ENCODE results near the gene RPL7L1. TPM values are rescaled to one million over a fixed set of nuclear protein-coding genes. Genes with fewer than 3 reads are reported as not detected.
"Not testable (repeated sequence)": the region's sequence is repeated elsewhere in the genome, so short reads cannot be mapped to it uniquely, and the experiment has no call there.

Gene RPL7L1
- total RNA-seq, 4 donors from 2014 or later = 99.1 to 121 (median 103) TPM

- Histone ChIP-seq H3K27ac (no peak overlapping the region), H3K36me3 (peaks cover 0 to 6% of the 10 kb centered on the region in 2 donors), H3K4me3 (replicated peaks in 1 of 3) (no peak overlapping the region), H3K9me3 (no peaks in the 10 kb centered on the region), H3K4me1 (no peaks in the 10 kb centered on the region), H3K27me3 (no peaks in the 10 kb centered on the region)
- 77 to 79% methylated on average over 2 of the region's 2 CpGs for WGBS, 2 donors
- intact Hi-C loops (cut with DNase I) = loop anchor here (10.0 kb wide), 1 partner anchor 149 kb away; the partner anchor contains the start of gene PRPH2
- no peak for TF ChIP-seq POLR2A (IDR thresholded peaks at IDR 0.05)
- no peak for TF ChIP-seq CTCF (IDR thresholded peaks at IDR 0.05)
- DNase-seq = no peak
Observed at GRCh38 chr6:42873313-42873712, 6.1 kb upstream of the RPL7L1 start.

GRCh38 chr6:42877695-42878094, 1.7 kb upstream of the RPL7L1 start:
- intact Hi-C loops (cut with DNase I) = loop anchor here (5.0 to 10.0 kb wide), 2 partner anchors 153 to 215 kb away; partner anchors contain the start of gene PRPH2
- H3K27ac ChIP-seq = peak overlapping the region in 2 of 3 donors; percentile 40 to 44
- TF ChIP-seq CTCF (IDR thresholded peaks at IDR 0.05) = no peak
- no peak for TF ChIP-seq POLR2A (IDR thresholded peaks at IDR 0.05)
- peaks cover 6 to 20% of the 10 kb centered on the region in 2 donors for H3K4me1 ChIP-seq
- 57 to 79% methylated on average over 3 of the region's 3 CpGs for WGBS, 2 donors
- H3K36me3 ChIP-seq = peaks cover 3 to 4% of the 10 kb centered on the region in 2 donors
- no peaks in the 10 kb centered on the region for H3K27me3 ChIP-seq
- no peak overlapping the region for H3K4me3 ChIP-seq (replicated peaks in 1 of 3)
- DNase-seq = no peak
- no peaks in the 10 kb centered on the region for H3K9me3 ChIP-seq

- DNase-seq; H3K9me3 ChIP-seq; H3K27me3 ChIP-seq; intact Hi-C loops (cut with DNase I): not testable (repeated sequence)
- peaks cover 6 to 21% of the 10 kb centered on the region in 2 donors for H3K4me1 ChIP-seq
- H3K4me3 ChIP-seq (replicated peaks in 1 of 3) = peak overlapping the region; percentile 24 to 91 (median 47)
- peak overlapping the region; percentile 94 to 97 (median 96) for H3K27ac ChIP-seq
- WGBS, 2 donors = 13 to 15% methylated on average over 25 of the region's 25 CpGs
- H3K36me3 ChIP-seq = peaks cover 25 to 29% of the 10 kb centered on the region in 2 donors
Observed at GRCh38 chr6:42880240-42880817, 913 bp downstream of the RPL7L1 start.

- Histone ChIP-seq H3K27ac (peak overlapping the region in 2 of 3 donors; percentile 94 to 97), H3K4me3 (replicated peaks in 1 of 3) (peak overlapping the region in 2 of 3 donors; percentile 47 to 91), H3K36me3 (peaks cover 30 to 35% of the 10 kb centered on the region in 2 donors), H3K4me1 (peaks cover 6 to 21% of the 10 kb centered on the region in 2 donors)
- DNase-seq; H3K9me3 ChIP-seq; intact Hi-C loops (cut with DNase I); H3K27me3 ChIP-seq: not testable (repeated sequence)
- 91 to 92% methylated on average over 12 of the region's 12 CpGs for WGBS, 2 donors
Observed at GRCh38 chr6:42880871-42881270, 1.5 kb downstream of the RPL7L1 start.

GRCh38 chr6:42885702-42886101, 6.3 kb downstream of the RPL7L1 start:
- no peak for TF ChIP-seq CTCF (IDR thresholded peaks at IDR 0.05)
- TF ChIP-seq POLR2A (IDR thresholded peaks at IDR 0.05) = no peak
- intact Hi-C loops (cut with DNase I) = no loop called here
- WGBS, 2 donors = 80 to 95% methylated on average over 4 of the region's 4 CpGs
- no peak overlapping the region for H3K4me3 ChIP-seq (replicated peaks in 1 of 3)
- no peak for DNase-seq
- H3K27me3 ChIP-seq = no peaks in the 10 kb centered on the region
- H3K36me3 ChIP-seq = peaks cover 40 to 41% of the 10 kb centered on the region in 2 donors
- H3K27ac ChIP-seq = no peak overlapping the region
- H3K4me1 ChIP-seq = peaks cover 7 to 14% of the 10 kb centered on the region in 2 donors
- no peaks in the 10 kb centered on the region for H3K9me3 ChIP-seq

- H3K4me3 ChIP-seq (replicated peaks in 1 of 3); H3K27ac ChIP-seq; H3K9me3 ChIP-seq; H3K4me1 ChIP-seq; H3K27me3 ChIP-seq; intact Hi-C loops (cut with DNase I); DNase-seq: not testable (repeated sequence)
- WGBS, 2 donors = 91 to 92% methylated on average over 4 of the region's 4 CpGs
- peaks cover 32 to 37% of the 10 kb centered on the region in 2 donors for H3K36me3 ChIP-seq
Observed at GRCh38 chr6:42888201-42888600, 8.8 kb downstream of the RPL7L1 start.

Data from thyroid gland (tissue), 4 donors.